ENCODE data around the gene MTFP1.
"Not testable (repeated sequence)": the region's sequence is repeated elsewhere in the genome, so short reads cannot be mapped to it uniquely, and the experiment has no call there.

DNA sequence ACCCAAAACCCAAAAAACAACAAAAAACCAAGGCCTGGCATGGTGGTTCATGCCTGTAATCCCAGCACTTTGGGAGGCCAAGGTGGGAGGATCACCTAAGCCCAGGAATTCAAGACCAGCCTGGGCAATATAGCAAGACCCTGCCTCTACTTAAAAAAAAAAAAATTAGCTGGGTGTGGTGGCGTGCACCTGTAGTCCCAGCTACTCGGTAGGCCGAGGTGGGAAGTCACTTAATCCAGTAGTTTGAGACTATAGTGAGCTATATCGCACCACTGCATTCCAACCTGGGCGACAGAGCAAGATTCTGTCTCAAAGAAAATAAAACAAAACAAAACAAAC lies 22.8 kb upstream of the MTFP1 start:
- TF ChIP-seq CTCF, POLR2A (IDR thresholded peaks at IDR 0.05): not testable (repeated sequence)
